GM23338 (cell line): ENCODE results near the gene UQCRH. TPM values are rescaled to one million over a fixed set of nuclear protein-coding genes. Genes with fewer than 3 reads are reported as not detected.

Experiments
- ATAC-seq: fragments of 200-7000 bp; cut with Tn5 transposase; 3 replicates; pipeline ENCODE4 v1.9.1; 2020
- DNase-seq: peaks from one replicate; pipeline ENCODE4 v3.0.0-alpha.2; 2015; ENCODE audit warnings: low spot score
- H2AFZ ChIP-seq: fragments of 200-600 bp; sonication (generic); 2 replicates; pipeline ENCODE4 v1.8.0; 2016; ENCODE audit warnings: antibody characterized with exemption, mild to moderate bottlenecking, moderate library complexity
- H3F3A ChIP-seq: fragments of 200-600 bp; sonication (generic); replicated peaks from 2 replicates; pipeline ENCODE4 v1.8.0; 2017; ENCODE audit warnings: antibody characterized with exemption, mixed run types, low read depth
- H3K27ac ChIP-seq: fragments of 200-600 bp; sonication (generic); 2 replicates; pipeline ENCODE4 v1.6.1; 2016; ENCODE audit warnings: low read depth
- H3K27me3 ChIP-seq: fragments of 200-600 bp; sonication (generic); 2 replicates; pipeline ENCODE4 v1.8.0; 2016; ENCODE audit warnings: mild to moderate bottlenecking, mixed run types, moderate library complexity; ENCODE audit not compliant: insufficient read depth
- H3K36me3 ChIP-seq: fragments of 200-600 bp; sonication (generic); 2 replicates; pipeline ENCODE4 v1.8.0; 2016; ENCODE audit warnings: mild to moderate bottlenecking; ENCODE audit not compliant: insufficient read depth
- H3K4me1 ChIP-seq: fragments of 200-600 bp; sonication (generic); 2 replicates; pipeline ENCODE4 v1.8.0; 2016; ENCODE audit warnings: mild to moderate bottlenecking, moderate library complexity; ENCODE audit not compliant: insufficient read depth
- H3K4me2 ChIP-seq: fragments of 200-600 bp; sonication (generic); 2 replicates; pipeline ENCODE4 v1.7.1; 2017; ENCODE audit warnings: mixed run types
- H3K4me3 ChIP-seq: fragments of 200-600 bp; sonication (generic); 2 replicates; pipeline ENCODE4 v1.6.1; 2016; ENCODE audit warnings: mixed run types
- H3K79me2 ChIP-seq: fragments of 200-600 bp; sonication (generic); replicated peaks from 2 replicates; pipeline ENCODE4 v1.8.0; 2017; ENCODE audit warnings: mild to moderate bottlenecking; ENCODE audit not compliant: insufficient read depth
- H3K9me2 ChIP-seq: fragments of 200-600 bp; sonication (generic); 2 replicates; pipeline ENCODE4 v1.8.0; 2017; ENCODE audit not compliant: insufficient read depth
- H4K20me1 ChIP-seq: fragments of 200-600 bp; sonication (generic); replicated peaks from 2 replicates; pipeline ENCODE4 v1.8.0; 2017; ENCODE audit warnings: mild to moderate bottlenecking; ENCODE audit not compliant: insufficient read depth
- H3K27ac Mint-ChIP-seq: 2 replicates; pipeline ENCODE4 v1.8.0; 2020; ENCODE audit warnings: inconsistent platforms, mild to moderate bottlenecking, moderate library complexity, mixed read lengths
- H3K27me3 Mint-ChIP-seq: 3 replicates; pipeline ENCODE4 v1.8.0; 2022; ENCODE audit warnings: low read depth, mild to moderate bottlenecking, moderate library complexity, mixed read lengths, inconsistent platforms; ENCODE audit not compliant: insufficient read depth, poor library complexity
- H3K36me3 Mint-ChIP-seq: 3 replicates; pipeline ENCODE4 v1.8.0; 2021; ENCODE audit warnings: low read depth, mild to moderate bottlenecking, inconsistent platforms, moderate library complexity, mixed read lengths
- H3K4me1 Mint-ChIP-seq: 3 replicates; pipeline ENCODE4 v1.8.0; 2020; ENCODE audit warnings: mild to moderate bottlenecking, inconsistent platforms, mixed read lengths
- H3K4me3 Mint-ChIP-seq: 3 replicates; pipeline ENCODE4 v1.8.0; 2021; ENCODE audit warnings: moderate library complexity, mild to moderate bottlenecking, inconsistent platforms, mixed read lengths
- H3K9me3 Mint-ChIP-seq: 3 replicates; pipeline ENCODE4 v1.8.0; 2020; ENCODE audit warnings: moderate library complexity, mild to moderate bottlenecking, inconsistent platforms, mixed read lengths
- CREB1 ChIP-seq: fragments of 250-450 bp; sonication (Bioruptor Pico); IDR thresholded peaks from 2 replicates; pipeline ENCODE4 v1.5.0; 2020; ENCODE audit warnings: low read depth, mild to moderate bottlenecking, moderate library complexity
- CTCF ChIP-seq, 2 experiments: fragments of 200-600 bp in 1 of 2; sonication (generic) in 1 of 2; conservative IDR thresholded peaks; 2 replicates each; pipeline versions ENCODE4 v1.5.1 to v1.6.1; 2016 to 2017; ENCODE audit warnings: antibody characterized with exemption in 2 of 2, low read depth in 2 of 2, mild to moderate bottlenecking in 2 of 2, moderate library complexity in 1 of 2
- ETS1 ChIP-seq: IDR thresholded peaks from 2 replicates; pipeline ENCODE4 v1.6.1; 2016; ENCODE audit warnings: antibody characterized with exemption
- EZH2 ChIP-seq: fragments of 200-600 bp; sonication (generic); IDR thresholded peaks from one replicate; pipeline ENCODE4 v1.8.0; 2017; ENCODE audit warnings: antibody characterized with exemption, mild to moderate bottlenecking, low read depth; ENCODE audit not compliant: unreplicated experiment
- EZH2phosphoT487 ChIP-seq: fragments of 200-600 bp; sonication (generic); IDR thresholded peaks from one replicate; pipeline ENCODE4 v1.8.1; 2018; ENCODE audit warnings: antibody characterized with exemption; ENCODE audit not compliant: unreplicated experiment
- JUNB ChIP-seq: IDR thresholded peaks from one replicate; pipeline ENCODE4 v1.6.1; 2016; ENCODE audit warnings: antibody characterized with exemption; ENCODE audit not compliant: unreplicated experiment
- NANOG ChIP-seq: IDR thresholded peaks from 2 replicates; pipeline ENCODE4 v1.6.1; 2016; ENCODE audit warnings: antibody characterized with exemption, borderline replicate concordance
- POLR2AphosphoS5 ChIP-seq: IDR thresholded peaks from 2 replicates; pipeline ENCODE4 v1.6.1; 2016; ENCODE audit warnings: antibody characterized with exemption, low read depth
- REST ChIP-seq: IDR thresholded peaks from one replicate; pipeline ENCODE4 v1.6.1; 2018; ENCODE audit warnings: antibody characterized with exemption; ENCODE audit not compliant: unreplicated experiment
- STAT1 ChIP-seq: IDR thresholded peaks from one replicate; pipeline ENCODE4 v1.6.1; 2016; ENCODE audit warnings: antibody characterized with exemption; ENCODE audit not compliant: unreplicated experiment
- ZNF114 ChIP-seq: fragments of 250-450 bp; sonication (Bioruptor Pico); IDR thresholded peaks from 2 replicates; pipeline ENCODE4 v1.5.0; 2020; ENCODE audit warnings: mild to moderate bottlenecking, moderate library complexity
- ZNF331 ChIP-seq: fragments of 250-450 bp; sonication (Bioruptor Pico); IDR thresholded peaks from 2 replicates; pipeline ENCODE4 v1.5.0; 2020; ENCODE audit warnings: low read depth, mild to moderate bottlenecking, moderate library complexity
- polyA plus RNA-seq: library from polyadenylated mRNA; unstranded; fragments of >200 nt; fragmentation: Nextera tagmentation; extraction: Ambion mirVana; gene quantifications from 2 replicates; pipeline ENCODE4 v1.2.1, GENCODE V29; 2016
- total RNA-seq: library from RNA; depleted of rRNA; stranded (reverse); fragments of >200 nt; shearing (Covaris generic); gene quantifications from 2 replicates; pipeline ENCODE4 v1.2.3, GENCODE V29; 2014

The UQCRH gene
- total and polyA plus RNA-seq, 2 experiments from 2014 or later, result 579 to 1,330 TPM

- H3K9me3 Mint-ChIP-seq, result no peaks in the 10 kb centered on the region
- Histone ChIP-seq H3K79me2 (peaks cover 20% of the 10 kb centered on the region), H3K36me3 (peaks cover 35% of the 10 kb centered on the region), H3F3A (peaks cover 10% of the 10 kb centered on the region; the same call in 1 of the 2 replicates), H3K4me2 (no peak overlapping the region), H3K27ac (no peak overlapping the region), H3K4me1 (peaks cover 5% of the 10 kb centered on the region; the same call in 1 of the 2 replicates), H3K4me3 (no peak overlapping the region), H2AFZ (no peak overlapping the region), H3K27me3 (no peaks in the 10 kb centered on the region), H3K9me2 (no peaks in the 10 kb centered on the region), H4K20me1 (no peaks in the 10 kb centered on the region)
- peaks cover 13% of the 10 kb centered on the region; the same call in 2 of the 3 replicates for H3K4me1 Mint-ChIP-seq
- no peak overlapping the region for H3K27ac Mint-ChIP-seq
- TF ChIP-seq JUNB (no peak), EZH2phosphoT487 (no peak), CREB1 (no peak), STAT1 (no peak), REST (no peak), CTCF (conservative IDR thresholded peaks at IDR 0.05; ENCODE audit: low read depth in 2 of 2) (no peak), NANOG (no peak), ZNF331 (no peak), POLR2AphosphoS5 (no peak), EZH2 (no peak), ZNF114 (CRISPR knock-in tag) (no peak), ETS1 (no peak)
- H3K27me3 Mint-ChIP-seq, result peaks cover 13% of the 10 kb centered on the region
- DNase-seq (no peak), ATAC-seq (no peak)
- no peak overlapping the region for H3K4me3 Mint-ChIP-seq
- H3K36me3 Mint-ChIP-seq, result peaks cover 72% of the 10 kb centered on the region
Observed at GRCh38 chr1:46345281-46345680, 41.8 kb downstream of the UQCRH start.
